ENCODE data around the gene SHKBP1. TPM values are rescaled to one million over a fixed set of nuclear protein-coding genes. Genes with fewer than 3 reads are reported as not detected.

SHKBP1 gene
- polyA plus RNA-seq, 1 experiment: 59.0 TPM

Other genes starting within 250 kb of the SHKBP1 start
- 14.7 and 25.2 TPM in 2 replicates for gene C19orf47, start 228.5 kb upstream of the SHKBP1 start, polyA plus RNA-seq (2011; rRNA removed)
- 320 and 571 TPM in 2 replicates for gene PLD3, start 228.2 kb upstream of the SHKBP1 start, polyA plus RNA-seq (2011; rRNA removed)
- gene HIPK4, start 186.7 kb upstream of the SHKBP1 start, polyA plus RNA-seq (2011; rRNA removed): 0.10 and 0.21 TPM in 2 replicates
- 1.9 and 2.4 TPM in 2 replicates for gene PRX, start 163.5 kb upstream of the SHKBP1 start, polyA plus RNA-seq (2011; rRNA removed)
- gene SERTAD1, start 150.9 kb upstream of the SHKBP1 start, polyA plus RNA-seq (2011; rRNA removed): 14.5 and 21.9 TPM in 2 replicates
- 20.1 and 22.3 TPM in 2 replicates for gene SERTAD3, start 132.5 kb upstream of the SHKBP1 start, polyA plus RNA-seq (2011; rRNA removed)
- 41.5 and 71.4 TPM in 2 replicates for gene BLVRB, start 111.1 kb upstream of the SHKBP1 start, polyA plus RNA-seq (2011; rRNA removed)
- 0.29 and 0.93 TPM in 2 replicates for gene SPTBN4, start 109.9 kb upstream of the SHKBP1 start, polyA plus RNA-seq (2011; rRNA removed)
- 8.9 and 14.5 TPM in 2 replicates for gene LTBP4, start 24.5 kb downstream of the SHKBP1 start, polyA plus RNA-seq (2011; rRNA removed)
- gene NUMBL, start 113.8 kb downstream of the SHKBP1 start, polyA plus RNA-seq (2011; rRNA removed): 15.9 and 28.6 TPM in 2 replicates
- gene COQ8B, start 140.0 kb downstream of the SHKBP1 start, polyA plus RNA-seq (2011; rRNA removed): 22.7 and 35.3 TPM in 2 replicates
- gene ITPKC, start 140.2 kb downstream of the SHKBP1 start, polyA plus RNA-seq (2011; rRNA removed): 8.9 and 11.9 TPM in 2 replicates
- gene ACTMAP, start 173.6 kb downstream of the SHKBP1 start, polyA plus RNA-seq (2011; rRNA removed): 3.9 and 5.5 TPM in 2 replicates
- 92.2 and 167 TPM in 2 replicates for gene SNRPA, start 174.3 kb downstream of the SHKBP1 start, polyA plus RNA-seq (2011; rRNA removed)
- not detected in 2 replicates for gene MIA, start 198.6 kb downstream of the SHKBP1 start, polyA plus RNA-seq (2011; rRNA removed)
- gene RAB4B, start 201.4 kb downstream of the SHKBP1 start, polyA plus RNA-seq (2011; rRNA removed): 16.5 and 25.4 TPM in 2 replicates
- 39.3 and 65.5 TPM in 2 replicates for gene EGLN2, start 222.3 kb downstream of the SHKBP1 start, polyA plus RNA-seq (2011; rRNA removed)